Prostate gland (tissue), 2 donors: ENCODE data around the gene GPR108. TPM values are rescaled to one million over a fixed set of nuclear protein-coding genes. Genes with fewer than 3 reads are reported as not detected.

ENCODE experiments used
- DNase-seq: peaks from one replicate; pipeline ENCODE4 v3.0.0-alpha.2; 2019; ENCODE audit warnings: low spot score
- H3K27ac ChIP-seq, 2 donors: fragments of 200-600 bp; sonication (generic); 2 replicates each; pipeline ENCODE4 v1.5.1; 2017 to 2019
- H3K27me3 ChIP-seq: fragments of 200-600 bp; sonication (generic); replicated peaks from 2 replicates; pipeline ENCODE4 v1.5.1; 2019; ENCODE audit not compliant: insufficient read depth
- H3K36me3 ChIP-seq, 2 donors: fragments of 200-600 bp; sonication (generic); 1 replicate in 1 of 2; 2 replicates in 1 of 2; pipeline versions ENCODE4 v1.5.1 to v1.8.1; 2017 to 2019
- H3K4me1 ChIP-seq: fragments of 200-600 bp; sonication (generic); replicated peaks from 2 replicates; pipeline ENCODE4 v1.5.1; 2019
- H3K4me3 ChIP-seq, 2 donors: fragments of 200-600 bp; sonication (generic); 2 replicates each; pipeline ENCODE4 v1.5.1; 2017 to 2019
- H3K9me3 ChIP-seq: fragments of 200-600 bp; sonication (generic); 2 replicates; pipeline ENCODE4 v1.5.1; 2017
- POLR2A ChIP-seq: fragments of 450-650 bp; IDR thresholded peaks from one replicate; pipeline ENCODE4 v1.6.1; 2016; ENCODE audit warnings: antibody characterized with exemption, mild to moderate bottlenecking
- POLR2AphosphoS5 ChIP-seq: sonication (generic); formaldehyde crosslinking; IDR thresholded peaks from one replicate; pipeline ENCODE4 v1.6.1; 2017; ENCODE audit warnings: antibody characterized with exemption
- WGBS: methylation state at CpG from one replicate; pipeline ENCODE4 v1.1.5; 2018; 5-methylcytosine and 5-hydroxymethylcytosine counted together
- intact Hi-C: fragments of 100-400 bp; cut with DNase I; formaldehyde crosslinking; loops from one replicate; pipeline ENCODE4 v1.14.2; 2022
- total RNA-seq, 2 donors: library from RNA; depleted of rRNA; stranded (reverse); fragments of >200 nt; gene quantifications; one replicate each; pipeline ENCODE4 v1.1.0, GENCODE V29; 2016
- TF ChIP-seq, protein P1 (sequence below), 4 experiments: fragments of 200-600 bp in 2 of 4; fragments of 450-650 bp in 2 of 4; sonication (generic) in 2 of 4; IDR thresholded peaks; 1 replicate in 3 of 4; 2 replicates in 1 of 4; pipeline ENCODE4 v1.5.1; 2016 to 2019; ENCODE audit warnings: antibody characterized with exemption in 4 of 4, mild to moderate bottlenecking in 2 of 4, moderate library complexity in 2 of 4

The GPR108 gene
- total RNA-seq, 2 donors from 2014 or later = 62.7 to 98.0 TPM

DNA sequence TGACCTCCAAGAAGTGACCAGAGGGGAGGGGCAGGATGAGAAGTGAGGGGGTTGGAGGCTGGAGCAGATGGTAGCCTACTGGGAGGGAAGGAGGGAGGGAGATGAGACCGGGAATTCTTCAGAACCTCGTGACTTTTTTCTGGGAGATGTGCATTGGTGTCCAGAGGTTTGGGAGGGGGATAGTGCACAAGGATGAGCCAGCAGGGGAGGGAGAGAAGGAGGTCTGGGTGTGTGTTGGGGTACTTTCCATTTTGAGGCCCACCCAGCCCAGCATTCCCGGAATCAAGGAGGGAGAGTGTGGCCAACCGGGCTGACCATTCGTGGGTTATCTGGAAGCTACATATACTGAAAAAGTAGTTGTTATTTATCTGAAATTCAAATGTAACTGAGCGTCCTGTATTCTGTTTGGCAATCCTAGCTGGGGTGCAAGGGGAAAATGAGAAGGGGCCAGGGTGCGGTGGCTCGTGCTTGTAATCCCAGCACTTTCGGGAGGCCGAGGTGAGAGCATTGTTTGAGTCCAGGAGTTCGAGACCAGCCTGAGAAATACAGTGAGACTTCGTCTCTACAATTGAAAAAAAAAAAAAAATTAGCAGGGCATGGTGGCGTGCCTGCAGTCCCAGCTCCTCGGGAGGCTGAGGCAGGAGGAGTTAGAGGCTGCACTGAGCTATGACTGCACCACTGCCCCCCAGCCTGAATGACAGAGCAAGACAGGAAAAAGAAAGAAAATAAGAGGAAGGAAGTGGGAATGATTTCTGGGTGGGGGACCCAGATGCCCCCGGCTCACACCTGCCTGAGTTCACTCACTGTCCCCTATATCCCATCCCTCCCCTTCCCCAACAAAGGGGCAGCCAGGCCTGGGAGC lies 12.5 kb downstream of the GPR108 start:
- no peak for DNase-seq
- TF ChIP-seq POLR2AphosphoS5 = no peak
- TF ChIP-seq POLR2A = no peak
- TF ChIP-seq, protein P1, sequence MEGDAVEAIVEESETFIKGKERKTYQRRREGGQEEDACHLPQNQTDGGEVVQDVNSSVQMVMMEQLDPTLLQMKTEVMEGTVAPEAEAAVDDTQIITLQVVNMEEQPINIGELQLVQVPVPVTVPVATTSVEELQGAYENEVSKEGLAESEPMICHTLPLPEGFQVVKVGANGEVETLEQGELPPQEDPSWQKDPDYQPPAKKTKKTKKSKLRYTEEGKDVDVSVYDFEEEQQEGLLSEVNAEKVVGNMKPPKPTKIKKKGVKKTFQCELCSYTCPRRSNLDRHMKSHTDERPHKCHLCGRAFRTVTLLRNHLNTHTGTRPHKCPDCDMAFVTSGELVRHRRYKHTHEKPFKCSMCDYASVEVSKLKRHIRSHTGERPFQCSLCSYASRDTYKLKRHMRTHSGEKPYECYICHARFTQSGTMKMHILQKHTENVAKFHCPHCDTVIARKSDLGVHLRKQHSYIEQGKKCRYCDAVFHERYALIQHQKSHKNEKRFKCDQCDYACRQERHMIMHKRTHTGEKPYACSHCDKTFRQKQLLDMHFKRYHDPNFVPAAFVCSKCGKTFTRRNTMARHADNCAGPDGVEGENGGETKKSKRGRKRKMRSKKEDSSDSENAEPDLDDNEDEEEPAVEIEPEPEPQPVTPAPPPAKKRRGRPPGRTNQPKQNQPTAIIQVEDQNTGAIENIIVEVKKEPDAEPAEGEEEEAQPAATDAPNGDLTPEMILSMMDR (IDR thresholded peaks at IDR 0.05) = no peak
- Histone ChIP-seq H3K36me3 (no peaks in the 10 kb centered on the region), H3K27me3 (no peaks in the 10 kb centered on the region), H3K9me3 (no peaks in the 10 kb centered on the region), H3K4me3 (no peak overlapping the region), H3K27ac (no peak overlapping the region), H3K4me1 (no peaks in the 10 kb centered on the region)
- 71% methylated on average over 15 of the region's 15 CpGs for WGBS
- intact Hi-C loops = no loop called here

DNA sequence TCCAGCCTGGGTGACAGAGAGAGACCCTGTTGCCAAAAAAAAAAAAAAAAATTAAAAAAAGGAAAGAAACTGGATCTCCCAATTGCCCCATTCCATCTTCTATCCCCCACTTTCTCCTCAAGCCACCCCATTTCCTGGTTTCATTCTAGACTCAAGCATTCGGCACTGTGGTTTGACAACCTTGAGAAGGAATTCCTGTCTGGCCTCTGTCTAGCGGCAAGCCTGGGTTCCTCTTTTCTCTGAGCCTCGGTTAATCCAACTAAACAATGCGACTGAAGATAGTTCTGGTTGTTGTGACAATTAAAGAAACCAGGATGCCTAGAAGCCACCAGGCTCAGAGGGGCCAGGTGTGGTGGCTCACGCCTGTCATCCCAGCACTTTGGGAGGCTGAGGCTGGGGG lies 13.6 kb downstream of the GPR108 start:
- H3K27ac ChIP-seq = peak overlapping the region; percentile 52 to 61
- no peaks in the 10 kb centered on the region for H3K27me3 ChIP-seq
- no peaks in the 10 kb centered on the region for H3K36me3 ChIP-seq
- no peak for DNase-seq
- intact Hi-C loops = no loop called here
- H3K4me1 ChIP-seq = no peaks in the 10 kb centered on the region
- H3K4me3 ChIP-seq = no peak overlapping the region
- H3K9me3 ChIP-seq = no peaks in the 10 kb centered on the region
- TF ChIP-seq POLR2A = no peak
- TF ChIP-seq, protein P1 (IDR thresholded peaks at IDR 0.05) = no peak
- no peak for TF ChIP-seq POLR2AphosphoS5
- 63% methylated on average over 5 of the region's 5 CpGs for WGBS

DNA sequence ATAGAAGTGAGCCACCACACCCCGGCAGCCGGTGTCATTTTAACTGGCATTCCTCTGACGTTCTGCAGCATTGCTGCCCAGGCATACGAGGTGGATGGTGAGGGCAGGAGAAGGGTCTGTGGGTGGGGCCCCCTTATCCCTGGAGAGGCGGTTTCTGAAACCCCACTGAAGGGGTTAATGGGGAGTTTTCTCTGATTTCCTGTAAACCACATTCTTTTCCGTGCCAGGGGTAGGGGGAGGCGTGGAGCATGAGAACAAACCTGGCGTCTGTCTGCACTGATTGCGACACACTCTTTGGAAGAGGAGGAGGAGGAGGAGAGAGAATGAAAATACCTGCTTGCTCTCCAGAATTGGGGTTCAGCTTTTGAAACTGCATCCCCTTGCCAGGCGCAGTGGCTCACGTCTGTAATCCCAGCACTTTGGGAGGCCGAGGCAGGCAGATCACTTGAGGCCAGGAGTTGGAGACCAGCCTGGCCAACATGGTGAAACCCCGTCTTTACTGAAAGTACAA lies 14.2 kb downstream of the GPR108 start:
- DNase-seq = peak; percentile 57
- intact Hi-C loops = no loop called here
- H3K27me3 ChIP-seq = no peaks in the 10 kb centered on the region
- H3K9me3 ChIP-seq = no peaks in the 10 kb centered on the region
- H3K4me3 ChIP-seq = no peak overlapping the region
- TF ChIP-seq, protein P1 (IDR thresholded peaks at IDR 0.05) = no peak
- TF ChIP-seq POLR2A (peak; percentile 15), POLR2AphosphoS5 (peak; percentile 64)
- 11% methylated on average over 13 of the region's 13 CpGs for WGBS
- no peaks in the 10 kb centered on the region for H3K36me3 ChIP-seq
- H3K27ac ChIP-seq = peak overlapping the region; percentile 52 to 61
- H3K4me1 ChIP-seq = no peaks in the 10 kb centered on the region

DNA sequence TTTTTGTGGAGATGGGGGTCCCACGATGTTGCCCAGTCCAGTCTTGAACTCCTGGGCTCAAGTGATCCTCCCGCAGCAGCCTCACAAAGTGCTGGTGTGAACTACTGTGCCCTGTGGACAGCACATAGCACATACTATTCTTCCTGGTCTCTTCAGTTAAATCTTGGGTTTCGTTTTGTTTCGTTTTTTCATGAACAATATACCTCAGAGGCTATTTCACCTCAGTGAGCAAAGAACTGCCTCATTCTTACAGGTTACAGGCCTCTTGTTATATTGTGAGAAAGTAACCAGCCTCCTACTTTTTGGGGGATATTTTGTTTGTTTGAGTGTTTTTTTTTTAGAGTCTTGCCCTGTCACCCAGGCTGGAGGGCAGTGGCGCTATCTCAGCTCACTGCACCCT lies 15.6 kb downstream of the GPR108 start:
- no peak for DNase-seq
- Histone ChIP-seq H3K4me3 (no peak overlapping the region), H3K36me3 (no peaks in the 10 kb centered on the region), H3K27ac (peak overlapping the region in 1 of 2 donors; percentile 2), H3K27me3 (no peaks in the 10 kb centered on the region), H3K9me3 (no peaks in the 10 kb centered on the region), H3K4me1 (no peaks in the 10 kb centered on the region)
- TF ChIP-seq POLR2AphosphoS5 = no peak
- no peak for TF ChIP-seq POLR2A
- TF ChIP-seq, protein P1 (IDR thresholded peaks at IDR 0.05) = no peak
- WGBS = 64% methylated on average over 5 of the region's 5 CpGs
- intact Hi-C loops = no loop called here

DNA sequence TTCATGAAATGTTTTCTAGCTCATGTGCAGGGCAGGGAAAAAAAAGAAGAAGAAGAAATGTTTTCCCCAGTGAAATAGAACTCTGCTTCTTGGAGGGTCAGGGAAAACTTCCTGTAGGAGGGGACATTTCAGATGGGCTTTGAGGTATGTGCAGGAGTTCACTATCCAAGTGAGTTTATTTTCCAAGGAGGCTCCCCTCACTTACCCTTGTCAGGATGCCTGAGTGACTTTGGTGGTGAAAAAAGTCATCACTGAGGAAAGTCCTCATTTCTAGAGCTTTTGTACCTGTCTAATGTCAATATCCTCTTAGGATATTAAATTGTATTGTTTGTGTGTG lies 16.3 kb downstream of the GPR108 start:
- TF ChIP-seq, protein P1 (IDR thresholded peaks at IDR 0.05) = no peak
- Histone ChIP-seq H3K4me3 (no peak overlapping the region), H3K27me3 (no peaks in the 10 kb centered on the region), H3K9me3 (no peaks in the 10 kb centered on the region), H3K4me1 (no peaks in the 10 kb centered on the region), H3K27ac (no peak overlapping the region), H3K36me3 (no peaks in the 10 kb centered on the region)
- intact Hi-C loops = no loop called here
- no peak for DNase-seq
